IMR-90 (cell line): ENCODE measurements around the gene UBE2E2. TPM values are rescaled to one million over a fixed set of nuclear protein-coding genes. Genes with fewer than 3 reads are reported as not detected.

ENCODE experiments used
- ATAC-seq: fragments of 200-7000 bp; cut with Tn5 transposase; 2 replicates; pipeline ENCODE4 v1.9.1; 2020; ENCODE audit warnings: low read depth, mild to moderate bottlenecking, moderate library complexity
- BruUV-seq: library from RNA; stranded (reverse); fragments of 400-500 nt; replicated peaks from 2 replicates; lab custom pipeline; 2021; lab: Mats Ljungman, UMichigan
- CTCF ChIA-PET: fragments of 300-600 bp; formaldehyde crosslinking; extraction: SDS; loops from one replicate; lab custom pipeline; 2021; ENCODE audit warnings: antibody characterized with exemption; lab: Yijun Ruan, JAX
- POLR2A ChIA-PET: fragments of 300-600 bp; sonication (Branson Sonifier 250); formaldehyde crosslinking; loops from one replicate; lab custom pipeline; 2022; ENCODE audit warnings: antibody characterized with exemption; ENCODE audit not compliant: unreplicated experiment; lab: Charles Lee
- DNase-seq: peaks from one replicate; pipeline ENCODE4 v3.0.0; 2013
- H2AFZ ChIP-seq: replicated peaks from 2 replicates; pipeline ENCODE3; 2013; ENCODE audit warnings: low read length, mild to moderate bottlenecking; ENCODE audit not compliant: poor library complexity
- H2AK5ac ChIP-seq: 2 replicates; pipeline ENCODE4 v1.6.1; 2013; ENCODE audit warnings: low read depth, low read length, inconsistent platforms
- H2AK9ac ChIP-seq: replicated peaks from 2 replicates; pipeline ENCODE3; 2013; ENCODE audit warnings: mild to moderate bottlenecking, low read depth, low read length, moderate library complexity; ENCODE audit not compliant: poor library complexity
- H2BK120ac ChIP-seq: 2 replicates; pipeline ENCODE4 v1.6.1; 2013; ENCODE audit warnings: low read depth, low read length, inconsistent platforms
- H2BK15ac ChIP-seq: 3 replicates; pipeline ENCODE4 v1.6.1; 2013; ENCODE audit warnings: low read depth, low read length, inconsistent platforms
- H2BK20ac ChIP-seq: 2 replicates; pipeline ENCODE4 v1.6.1; 2013; ENCODE audit warnings: low read depth, mild to moderate bottlenecking, inconsistent platforms, low read length, moderate library complexity
- H2BK5ac ChIP-seq: 2 replicates; pipeline ENCODE4 v1.6.1; 2013; ENCODE audit warnings: mild to moderate bottlenecking, low read depth, low read length, inconsistent platforms; ENCODE audit not compliant: poor library complexity, severe bottlenecking
- H3K14ac ChIP-seq: replicated peaks from 2 replicates; pipeline ENCODE4 v1.6.1; 2013; ENCODE audit warnings: low read depth, low read length, inconsistent platforms
- H3K18ac ChIP-seq: 2 replicates; pipeline ENCODE4 v1.6.1; 2013; ENCODE audit warnings: low read depth, low read length, control low read depth
- H3K23ac ChIP-seq: 2 replicates; pipeline ENCODE4 v1.6.1; 2013; ENCODE audit warnings: low read depth, low read length, inconsistent platforms
- H3K27ac ChIP-seq: 2 replicates; pipeline ENCODE4 v1.5.1; 2013; ENCODE audit warnings: mild to moderate bottlenecking, control low read depth, low read length; ENCODE audit not compliant: insufficient read depth
- H3K27me3 ChIP-seq: 2 replicates; pipeline ENCODE4 v1.6.1; 2013; ENCODE audit warnings: low read length; ENCODE audit not compliant: control insufficient read depth, insufficient read depth
- H3K36me3 ChIP-seq: 2 replicates; pipeline ENCODE4 v1.6.1; 2013; ENCODE audit warnings: low read length, mixed read lengths; ENCODE audit not compliant: control insufficient read depth, insufficient read depth
- H3K4ac ChIP-seq: 2 replicates; pipeline ENCODE4 v1.6.1; 2013; ENCODE audit warnings: low read depth, low read length, inconsistent platforms
- H3K4me1 ChIP-seq: 2 replicates; pipeline ENCODE4 v1.6.1; 2013; ENCODE audit warnings: low read length, mixed read lengths; ENCODE audit not compliant: control insufficient read depth, insufficient read depth
- H3K4me2 ChIP-seq: 2 replicates; pipeline ENCODE4 v1.6.1; 2013; ENCODE audit warnings: low read depth, mild to moderate bottlenecking, control low read depth, low read length, moderate library complexity
- H3K4me3 ChIP-seq: 2 replicates; pipeline ENCODE4 v1.5.1; 2013; ENCODE audit warnings: low read depth, mild to moderate bottlenecking, control low read depth, low read length, moderate library complexity; ENCODE audit not compliant: insufficient read depth
- H3K56ac ChIP-seq: 2 replicates; pipeline ENCODE4 v1.6.1; 2013; ENCODE audit warnings: low read length, inconsistent platforms; ENCODE audit not compliant: insufficient read depth; ENCODE audit errors: extremely low read depth
- H3K79me1 ChIP-seq, 2 experiments: 2 replicates each; pipeline ENCODE4 v1.6.1; 2013; ENCODE audit warnings: low read length in 2 of 2, inconsistent platforms in 1 of 2, low read depth in 1 of 2
- H3K9ac ChIP-seq: 2 replicates; pipeline ENCODE4 v1.6.1; 2013; ENCODE audit warnings: low read depth, low read length, control low read depth
- H3K9me1 ChIP-seq: 2 replicates; pipeline ENCODE4 v1.6.1; 2013; ENCODE audit warnings: low read length, inconsistent platforms; ENCODE audit not compliant: insufficient read depth
- H3K9me3 ChIP-seq: 2 replicates; pipeline ENCODE4 v1.6.1; 2013; ENCODE audit warnings: low read length; ENCODE audit not compliant: control insufficient read depth, insufficient read depth
- H4K20me1 ChIP-seq: 2 replicates; pipeline ENCODE4 v1.6.1; 2013; ENCODE audit warnings: low read length, inconsistent platforms; ENCODE audit not compliant: insufficient read depth
- H4K5ac ChIP-seq: 2 replicates; pipeline ENCODE4 v1.6.1; 2013; ENCODE audit warnings: mild to moderate bottlenecking, low read depth, low read length, control low read depth
- H4K8ac ChIP-seq, 2 experiments: 2 replicates each; pipeline ENCODE4 v1.6.1; 2013; ENCODE audit warnings: low read depth in 2 of 2, low read length in 2 of 2, control low read depth in 1 of 2, inconsistent platforms in 1 of 2
- H4K91ac ChIP-seq: 2 replicates; pipeline ENCODE4 v1.6.1; 2013; ENCODE audit warnings: low read depth, low read length, inconsistent platforms; ENCODE audit not compliant: insufficient read depth
- CTCF ChIP-seq: conservative IDR thresholded peaks from 2 replicates; pipeline ENCODE4 v1.5.1; 2012; ENCODE audit warnings: mild to moderate bottlenecking, low read depth, low read length, improper control_type of control experiment
- FOS ChIP-seq: fragments of 150-350 bp; IDR thresholded peaks from 2 replicates; pipeline ENCODE4 v1.6.1; 2016; ENCODE audit warnings: low read depth, low read length
- MAZ ChIP-seq: IDR thresholded peaks from 2 replicates; pipeline ENCODE4 v1.6.1; 2012; ENCODE audit warnings: low read depth, mild to moderate bottlenecking, low read length, improper control_type of control experiment, moderate library complexity, borderline replicate concordance
- RCOR1 ChIP-seq: IDR thresholded peaks from 2 replicates; pipeline ENCODE4 v1.6.1; 2012; ENCODE audit warnings: mild to moderate bottlenecking, low read length, improper control_type of control experiment; ENCODE audit not compliant: insufficient replicate concordance
- WGBS, 2 experiments: methylation state at CpG; one replicate each; pipeline versions ENCODE4 v1.1.5 to v1.1.7; 2013; ENCODE audit warnings: missing lambda C conversion rate in 2 of 2; ENCODE audit not compliant: insufficient read length in 1 of 2; ENCODE audit errors: extremely low coverage in 2 of 2; 5-methylcytosine and 5-hydroxymethylcytosine counted together
- dilution Hi-C: fragments of 300-500 bp; cut with HindIII; formaldehyde crosslinking; loops from one replicate; pipeline ENCODE4 v1.14.3; 2018; ENCODE audit warnings: low sequenced_read_pairs; ENCODE audit not compliant: unreplicated experiment
- in situ Hi-C: fragments of 300-500 bp; cut with MboI; formaldehyde crosslinking; loops from 3 replicates; pipeline ENCODE4 v1.14.3; 2019; ENCODE audit warnings: low sequenced_read_pairs, inconsistent platforms, mixed read lengths
- intact Hi-C: fragments of 100-400 bp; cut with micrococcal nuclease; formaldehyde crosslinking; loops from 2 replicates; pipeline ENCODE4 v1.10.0; 2022
- polyA plus RNA-seq, 3 experiments: library from polyadenylated mRNA; depleted of rRNA; stranded (reverse); fragments of >200 nt; gene quantifications; 2 replicates each; pipeline ENCODE4 v1.2.3, GENCODE V29; 2012; ENCODE audit warnings: low replicate concordance in 1 of 3
- total RNA-seq: library from RNA; depleted of rRNA; stranded (reverse); fragments of >200 nt; gene quantifications from 2 replicates; pipeline ENCODE4 v1.2.3, GENCODE V29; 2012

Gene UBE2E2
- total and polyA plus RNA-seq, 2 of the 4 experiments (the other 2 are of a cell fraction) = 18.6 to 32.7 TPM

- Histone ChIP-seq H3K27ac (no peak overlapping the region), H2BK5ac (no peak overlapping the region), H4K20me1 (no peaks in the 10 kb centered on the region), H2BK120ac (no peak overlapping the region), H3K27me3 (no peaks in the 10 kb centered on the region), H3K4me1 (no peaks in the 10 kb centered on the region), H3K9me1 (no peaks in the 10 kb centered on the region), H2BK20ac (no peak overlapping the region), H2AFZ (no peak overlapping the region), H2AK9ac (no peak overlapping the region), H4K5ac (no peak overlapping the region), H2AK5ac (no peak overlapping the region), H3K56ac (no peak overlapping the region), H3K14ac (no peak overlapping the region), H3K9me3 (no peaks in the 10 kb centered on the region), H3K36me3 (no peaks in the 10 kb centered on the region), H4K8ac (no peak overlapping the region), H3K9ac (no peak overlapping the region), H2BK15ac (no peak overlapping the region), H4K91ac (no peak overlapping the region), H3K23ac (no peak overlapping the region), H3K4ac (no peak overlapping the region), H3K79me1 (peaks cover 0 to 7% of the 10 kb centered on the region in 2 experiments; a peak in 2 of 4 replicates), H3K18ac (no peak overlapping the region), H3K4me2 (no peak overlapping the region), H3K4me3 (no peak overlapping the region)
- peak; percentile 49 for ATAC-seq
- TF ChIP-seq FOS (no peak), CTCF (no peak), MAZ (no peak), RCOR1 (no peak)
- BruUV-seq = no TSS peak
- in situ Hi-C loops = no loop called here
- POLR2A ChIA-PET = no interaction called here
- DNase-seq = peak; percentile 18
- dilution Hi-C loops = no loop called here
- CTCF ChIA-PET = no interaction called here
- intact Hi-C loops = loop anchor here (10.0 kb wide), 1 partner anchor 1488 kb away; no protein-coding TSS in a partner anchor
- 80% methylated on average over 1 of the region's 3 CpGs; no CpG with 5 or more reads in 1 of the 2 experiments for WGBS, 2 experiments
Measured at GRCh38 chr3:23376516-23377248, 173.6 kb downstream of the UBE2E2 start.
